HG03520 (cell line): ENCODE measurements around the gene TBCC.

ENCODE experiments used
- ATAC-seq: cut with Tn5 transposase; IDR thresholded peaks from one replicate; pipeline ENCODE4 v1.9.1; 2021; ENCODE audit warnings: mild to moderate bottlenecking, moderate library complexity; ENCODE audit not compliant: unreplicated experiment

Gene TBCC

DNA sequence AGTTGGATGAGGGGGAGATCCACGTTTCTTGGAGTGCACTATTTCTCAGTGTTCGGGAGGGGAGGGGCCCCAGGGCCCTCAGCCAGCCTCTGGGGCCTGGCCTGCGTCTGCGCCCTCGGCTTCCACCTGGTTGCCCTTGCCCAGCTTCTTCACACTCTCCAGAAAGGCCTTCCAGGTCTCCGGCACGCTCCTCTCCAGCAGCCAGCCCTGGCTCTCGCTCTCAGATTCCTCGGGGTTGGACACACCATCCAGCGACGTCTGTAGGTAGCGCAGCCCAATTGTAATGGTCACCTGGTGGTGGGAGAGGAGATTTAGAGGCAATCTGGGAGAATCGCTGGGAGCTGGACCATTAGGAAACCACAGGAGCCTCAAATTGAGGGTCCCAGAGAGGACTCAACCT, 47.7 kb downstream of the TBCC start:
- ATAC-seq, result no peak

DNA sequence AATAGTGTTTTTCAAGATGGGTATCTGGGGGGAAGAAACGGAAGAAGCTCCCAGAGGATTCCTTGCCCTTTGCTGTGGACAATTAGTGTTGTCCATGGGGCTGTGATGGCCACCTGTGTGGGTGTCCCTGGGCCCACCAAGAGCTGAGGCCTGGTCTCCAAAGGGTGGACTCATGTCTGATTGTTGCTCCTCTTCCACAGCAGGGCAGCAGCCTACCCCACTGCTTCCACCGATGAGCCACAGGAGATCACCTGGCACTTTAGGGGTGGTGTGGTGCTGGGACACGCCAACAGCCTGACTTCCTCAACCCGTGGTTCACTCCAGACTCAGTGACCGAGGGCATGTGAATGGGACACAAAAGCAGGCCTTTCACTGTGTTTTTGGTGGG, 48.6 kb downstream of the TBCC start:
- ATAC-seq, result no peak

DNA sequence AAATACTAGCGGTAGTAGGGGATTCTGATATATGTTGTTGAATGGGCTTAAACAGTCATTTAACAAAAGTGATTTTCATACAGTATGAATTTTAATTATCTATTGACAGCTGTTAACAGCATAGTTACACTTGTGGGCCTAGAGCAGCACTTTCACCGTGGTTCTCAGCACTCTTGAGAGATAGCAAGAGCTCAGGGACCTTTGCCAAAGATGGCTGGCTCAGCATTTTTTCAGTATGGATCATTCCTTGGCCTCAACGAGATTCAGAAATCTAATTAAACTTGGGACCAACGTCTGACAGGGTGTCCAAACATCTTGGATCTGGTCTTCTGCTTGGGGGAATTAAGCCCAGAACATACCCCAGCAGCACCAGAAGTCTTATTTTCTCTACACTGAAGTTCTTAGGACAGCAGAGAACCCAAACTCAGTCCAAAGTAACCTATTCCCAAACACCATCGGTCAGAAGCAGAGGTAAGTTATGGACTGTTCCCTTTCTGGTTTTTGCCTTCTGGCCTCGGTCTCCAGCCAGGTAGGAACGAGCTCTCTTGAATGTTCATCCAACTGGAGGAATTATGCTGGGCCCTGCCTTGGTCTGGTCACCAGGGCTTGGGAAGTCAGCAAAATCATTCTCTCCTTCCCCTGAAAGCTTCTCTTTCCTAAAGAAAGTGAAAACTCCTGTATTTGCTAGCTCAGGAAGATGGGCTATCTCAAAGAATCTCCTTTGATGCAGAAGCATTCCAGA, 49.2 kb downstream of the TBCC start:
- ATAC-seq, result no peak

DNA sequence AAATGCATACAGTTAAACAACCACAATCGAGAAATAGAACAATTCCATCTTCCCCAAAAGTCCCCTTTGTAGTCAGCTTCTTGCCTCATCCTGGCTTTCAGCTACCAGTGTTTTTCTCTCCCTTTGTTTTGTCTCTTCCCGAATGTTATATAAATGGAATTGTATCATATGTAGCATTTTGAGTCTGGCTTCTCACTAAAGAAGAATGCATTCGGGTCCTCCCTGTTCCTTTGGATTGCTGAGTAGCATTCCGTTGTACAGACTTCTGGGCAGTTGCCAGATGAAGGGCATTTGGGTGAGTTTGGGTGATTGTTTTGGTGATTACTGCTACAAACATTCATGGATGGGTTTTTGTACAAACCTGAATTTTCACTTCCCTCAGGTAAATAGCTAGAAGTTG, 51.3 kb downstream of the TBCC start:
- no peak for ATAC-seq
